WTC11 (cell line): ENCODE measurements around the gene RARB. TPM values are rescaled to one million over a fixed set of nuclear protein-coding genes. Genes with fewer than 3 reads are reported as not detected.

Experiments used
- ATAC-seq: fragments of 200-7000 bp; cut with Tn5 transposase; 2 replicates; pipeline ENCODE4 v1.10.0; 2021; ENCODE audit warnings: mild to moderate bottlenecking, moderate library complexity
- CTCF ChIA-PET: fragments of 300-600 bp; sonication (Branson Sonifier 250); formaldehyde crosslinking; loops from one replicate; lab custom pipeline; 2021; ENCODE audit warnings: antibody characterized with exemption; lab: Charles Lee
- POLR2A ChIA-PET: fragments of 350-600 bp; sonication (Branson Sonifier 250); formaldehyde crosslinking; loops from one replicate; lab custom pipeline; 2021; ENCODE audit warnings: antibody characterized with exemption; lab: Charles Lee
- DNase-seq: peaks from one replicate; pipeline ENCODE4 v3.0.0; 2021; ENCODE audit warnings: low spot score
- H3K27ac Mint-ChIP-seq: 2 replicates; pipeline ENCODE4 v1.8.0; 2021; ENCODE audit warnings: mixed read lengths
- H3K27me3 Mint-ChIP-seq: 2 replicates; pipeline ENCODE4 v1.8.0; 2021; ENCODE audit warnings: low read depth, mild to moderate bottlenecking, moderate library complexity, mixed read lengths
- H3K36me3 Mint-ChIP-seq: 2 replicates; pipeline ENCODE4 v1.8.0; 2021; ENCODE audit warnings: mixed read lengths
- H3K4me1 Mint-ChIP-seq: 2 replicates; pipeline ENCODE4 v1.8.0; 2022; ENCODE audit warnings: mixed read lengths
- H3K4me3 Mint-ChIP-seq: 2 replicates; pipeline ENCODE4 v1.8.0; 2021; ENCODE audit warnings: mild to moderate bottlenecking, moderate library complexity, mixed read lengths
- H3K9me3 Mint-ChIP-seq: 2 replicates; pipeline ENCODE4 v1.8.0; 2021; ENCODE audit warnings: mixed read lengths
- AR ChIP-seq: fragments of 250-450 bp; sonication (Bioruptor Pico); IDR thresholded peaks from 2 replicates; pipeline ENCODE4 v1.9.0; 2021; ENCODE audit warnings: mild to moderate bottlenecking
- ATF2 ChIP-seq: sonication (generic); formaldehyde crosslinking; IDR thresholded peaks from 2 replicates; pipeline ENCODE4 v1.8.1; 2022; ENCODE audit warnings: low read depth, missing genetic modification reagents, borderline replicate concordance
- CREM ChIP-seq: sonication (generic); formaldehyde crosslinking; IDR thresholded peaks from 2 replicates; pipeline ENCODE4 v1.8.1; 2022; ENCODE audit warnings: mild to moderate bottlenecking, missing genetic modification reagents, moderate library complexity
- E2F4 ChIP-seq: sonication (generic); formaldehyde crosslinking; IDR thresholded peaks from 2 replicates; pipeline ENCODE4 v1.8.1; 2022; ENCODE audit warnings: low read depth, mild to moderate bottlenecking, moderate library complexity, missing genetic modification reagents, borderline replicate concordance
- ETV6 ChIP-seq: sonication (generic); formaldehyde crosslinking; IDR thresholded peaks from 2 replicates; pipeline ENCODE4 v1.8.1; 2022; ENCODE audit warnings: mild to moderate bottlenecking, missing genetic modification reagents
- FOXJ3 ChIP-seq: sonication (generic); formaldehyde crosslinking; IDR thresholded peaks from 2 replicates; pipeline ENCODE4 v1.9.0; 2021; ENCODE audit warnings: missing genetic modification reagents, mild to moderate bottlenecking, borderline replicate concordance
- FOXP4 ChIP-seq: sonication (generic); formaldehyde crosslinking; IDR thresholded peaks from 2 replicates; pipeline ENCODE4 v1.8.0; 2022; ENCODE audit warnings: mild to moderate bottlenecking, missing genetic modification reagents
- GABPB1 ChIP-seq: sonication (generic); formaldehyde crosslinking; IDR thresholded peaks from 2 replicates; pipeline ENCODE4 v1.8.1; 2023; ENCODE audit warnings: mild to moderate bottlenecking, missing genetic modification reagents
- HMGXB4 ChIP-seq: sonication (generic); formaldehyde crosslinking; IDR thresholded peaks from 2 replicates; pipeline ENCODE4 v1.8.1; 2023; ENCODE audit warnings: mild to moderate bottlenecking, moderate library complexity, missing genetic modification reagents
- IRF1 ChIP-seq: sonication (generic); formaldehyde crosslinking; IDR thresholded peaks from 2 replicates; pipeline ENCODE4 v1.8.0; 2023; ENCODE audit warnings: missing genetic modification reagents
- NR3C1 ChIP-seq: sonication (generic); formaldehyde crosslinking; conservative IDR thresholded peaks from 2 replicates; pipeline ENCODE4 v1.8.1; 2023; ENCODE audit warnings: low read depth, mild to moderate bottlenecking, missing genetic modification reagents
- SP1 ChIP-seq: sonication (generic); formaldehyde crosslinking; conservative IDR thresholded peaks from 2 replicates; pipeline ENCODE4 v1.8.1; 2022; ENCODE audit warnings: missing genetic modification reagents
- ZNF138 ChIP-seq: sonication (generic); formaldehyde crosslinking; conservative IDR thresholded peaks from 2 replicates; pipeline ENCODE4 v1.8.1; 2022; ENCODE audit warnings: mild to moderate bottlenecking, moderate library complexity, missing genetic modification reagents
- ZNF416 ChIP-seq: fragments of 250-450 bp; sonication (Bioruptor Pico); IDR thresholded peaks from 2 replicates; pipeline ENCODE4 v1.9.0; 2021; ENCODE audit warnings: mild to moderate bottlenecking, inconsistent platforms
- total RNA-seq: library from RNA; stranded (reverse); gene quantifications from 3 replicates; pipeline ENCODE4 v1.2.3, GENCODE V29; 2021
- TF ChIP-seq, protein P1 (sequence below): sonication (generic); formaldehyde crosslinking; IDR thresholded peaks from 2 replicates; pipeline ENCODE4 v1.8.1; 2023; ENCODE audit warnings: mild to moderate bottlenecking, missing genetic modification reagents
- TF ChIP-seq, protein P2 (sequence below): fragments of 250-450 bp; sonication (Bioruptor Pico); IDR thresholded peaks from 2 replicates; pipeline ENCODE4 v1.9.0; 2021; ENCODE audit warnings: moderate library complexity, mild to moderate bottlenecking, inconsistent platforms, borderline replicate concordance

Gene RARB
- total RNA-seq, 1 experiment from 2014 or later: not detected

- TF ChIP-seq HMGXB4 (CRISPR knock-in tag) (no peak), ZNF138 (CRISPR knock-in tag) (no peak), ETV6 (CRISPR knock-in tag) (no peak)
- TF ChIP-seq, all 79 proteins: peak for 0
These were observed 28.9 kb downstream of the RARB start (continued) for GRCh38 chr3:25456723-25457670.

GRCh38 chr3:25457671-25458419 is 29.8 kb downstream of the RARB start:
- H3K4me3 Mint-ChIP-seq: no peak overlapping the region
- peaks cover 33% of the 10 kb centered on the region for H3K4me1 Mint-ChIP-seq
- POLR2A ChIA-PET: no interaction called here
- H3K36me3 Mint-ChIP-seq: no peaks in the 10 kb centered on the region
- no peak for TF ChIP-seq ZNF416 (CRISPR knock-in tag)
- TF ChIP-seq SP1 (CRISPR knock-in tag): no peak
- TF ChIP-seq IRF1 (CRISPR knock-in tag): no peak
- TF ChIP-seq FOXP4 (CRISPR knock-in tag): no peak
- TF ChIP-seq E2F4 (CRISPR knock-in tag): no peak
- no peak for TF ChIP-seq CREM (CRISPR knock-in tag)
- TF ChIP-seq, protein P1, sequence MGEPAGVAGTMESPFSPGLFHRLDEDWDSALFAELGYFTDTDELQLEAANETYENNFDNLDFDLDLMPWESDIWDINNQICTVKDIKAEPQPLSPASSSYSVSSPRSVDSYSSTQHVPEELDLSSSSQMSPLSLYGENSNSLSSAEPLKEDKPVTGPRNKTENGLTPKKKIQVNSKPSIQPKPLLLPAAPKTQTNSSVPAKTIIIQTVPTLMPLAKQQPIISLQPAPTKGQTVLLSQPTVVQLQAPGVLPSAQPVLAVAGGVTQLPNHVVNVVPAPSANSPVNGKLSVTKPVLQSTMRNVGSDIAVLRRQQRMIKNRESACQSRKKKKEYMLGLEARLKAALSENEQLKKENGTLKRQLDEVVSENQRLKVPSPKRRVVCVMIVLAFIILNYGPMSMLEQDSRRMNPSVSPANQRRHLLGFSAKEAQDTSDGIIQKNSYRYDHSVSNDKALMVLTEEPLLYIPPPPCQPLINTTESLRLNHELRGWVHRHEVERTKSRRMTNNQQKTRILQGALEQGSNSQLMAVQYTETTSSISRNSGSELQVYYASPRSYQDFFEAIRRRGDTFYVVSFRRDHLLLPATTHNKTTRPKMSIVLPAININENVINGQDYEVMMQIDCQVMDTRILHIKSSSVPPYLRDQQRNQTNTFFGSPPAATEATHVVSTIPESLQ (CRISPR knock-in tag): no peak
- no peak for TF ChIP-seq NR3C1 (CRISPR knock-in tag)
- TF ChIP-seq, protein P2, sequence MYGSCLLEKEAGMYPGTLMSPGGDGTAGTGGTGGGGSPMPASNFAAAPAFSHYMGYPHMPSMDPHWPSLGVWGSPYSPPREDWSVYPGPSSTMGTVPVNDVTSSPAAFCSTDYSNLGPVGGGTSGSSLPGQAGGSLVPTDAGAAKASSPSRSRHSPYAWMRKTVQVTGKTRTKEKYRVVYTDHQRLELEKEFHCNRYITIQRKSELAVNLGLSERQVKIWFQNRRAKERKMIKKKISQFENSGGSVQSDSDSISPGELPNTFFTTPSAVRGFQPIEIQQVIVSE (CRISPR knock-in tag): no peak
- TF ChIP-seq GABPB1 (CRISPR knock-in tag): no peak
- no peak for TF ChIP-seq FOXJ3 (CRISPR knock-in tag)
- no peak for TF ChIP-seq ATF2 (CRISPR knock-in tag)
- no peak for TF ChIP-seq AR (CRISPR knock-in tag)
- CTCF ChIA-PET: no interaction called here
- H3K27me3 Mint-ChIP-seq: no peaks in the 10 kb centered on the region
- ATAC-seq (no peak), DNase-seq (no peak)
- H3K27ac Mint-ChIP-seq: no peak overlapping the region
- no peaks in the 10 kb centered on the region for H3K9me3 Mint-ChIP-seq
